HG02840 (cell line): ENCODE results near the gene CLIC1.

Experiments
- ATAC-seq: cut with Tn5 transposase; IDR thresholded peaks from one replicate; pipeline ENCODE4 v1.9.1; 2021; ENCODE audit warnings: mild to moderate bottlenecking, moderate library complexity, moderate number of reproducible peaks; ENCODE audit not compliant: unreplicated experiment, low FRiP score

CLIC1 gene

DNA sequence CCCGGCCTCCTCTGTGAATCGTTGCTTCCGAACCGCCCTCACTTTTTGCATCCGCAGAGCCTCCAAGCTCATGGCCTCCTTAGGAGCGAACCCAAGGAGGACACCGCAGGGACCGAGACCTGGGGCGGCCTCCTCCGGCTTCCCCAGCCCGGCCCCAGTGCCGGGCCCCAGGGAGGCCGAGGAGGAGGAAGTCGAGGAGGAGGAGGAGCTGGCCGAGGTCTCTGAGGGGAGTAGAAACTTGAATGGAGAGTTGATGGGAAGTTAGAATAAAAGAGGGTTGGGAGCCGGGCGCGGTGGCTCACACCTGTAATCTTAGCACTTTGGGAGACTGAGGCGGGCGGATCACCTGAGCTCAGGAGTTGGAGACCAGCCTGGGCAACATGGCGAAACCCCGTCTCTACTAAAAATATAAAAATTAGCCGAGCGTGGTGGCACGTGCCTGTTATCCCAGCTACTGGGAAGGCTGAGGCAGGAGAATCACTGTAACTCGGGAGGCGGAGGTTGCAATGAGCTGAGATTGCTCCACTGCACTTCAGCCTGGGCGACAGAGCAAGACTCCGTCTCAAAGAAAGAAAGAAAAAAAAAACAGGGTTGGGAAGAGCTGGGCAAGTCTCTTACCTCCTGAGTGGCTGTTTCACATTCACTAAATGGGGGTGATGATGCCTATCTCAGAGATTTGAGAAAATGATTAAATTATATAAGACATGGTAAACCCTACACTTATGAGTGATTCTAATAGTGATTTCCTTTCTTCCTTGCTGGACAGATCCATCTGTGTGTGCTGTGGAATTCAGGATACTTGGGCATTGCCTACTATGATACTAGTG, 4.3 kb upstream of the CLIC1 start:
- ATAC-seq, result no peak

DNA sequence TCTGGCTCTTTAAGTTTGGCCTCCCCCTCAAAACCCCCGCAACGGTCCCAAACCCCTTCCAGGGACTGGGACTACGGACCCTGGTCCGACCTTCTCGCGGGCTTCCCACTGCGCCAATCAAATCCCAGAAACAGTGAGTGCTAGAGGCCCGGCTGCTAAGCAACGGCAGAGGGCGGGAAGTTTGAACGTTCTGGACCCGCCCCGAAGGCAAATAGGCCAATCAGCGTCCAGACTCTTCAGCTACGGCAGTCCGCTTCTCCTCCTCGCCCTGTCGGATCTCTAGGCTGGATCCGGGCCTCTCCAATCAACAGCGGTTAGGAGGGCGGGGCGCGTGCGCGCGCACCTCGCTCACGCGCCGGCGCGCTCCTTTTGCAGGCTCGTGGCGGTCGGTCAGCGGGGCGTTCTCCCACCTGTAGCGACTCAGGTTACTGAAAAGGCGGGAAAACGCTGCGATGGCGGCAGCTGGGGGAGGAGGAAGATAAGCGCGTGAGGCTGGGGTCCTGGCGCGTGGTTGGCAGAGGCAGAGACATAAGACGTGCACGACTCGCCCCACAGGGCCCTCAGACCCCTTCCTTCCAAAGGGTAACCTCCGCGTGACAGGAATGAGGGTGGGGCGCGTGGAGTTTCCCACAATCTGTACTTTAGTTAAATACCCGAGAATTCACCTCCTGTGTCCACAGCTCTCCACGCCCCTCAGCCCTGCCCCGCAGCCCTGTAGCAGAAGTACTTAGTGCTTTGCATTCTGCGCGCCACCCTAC, 3.5 kb upstream of the CLIC1 start, which contains the start of gene MSH5:
Gene MSH5 (plus strand): TSS at position 367 of the 758 bp plus-strand sequence. CDS start 462 bp downstream, outside the sequence.
- ATAC-seq, result peak; percentile 69

DNA sequence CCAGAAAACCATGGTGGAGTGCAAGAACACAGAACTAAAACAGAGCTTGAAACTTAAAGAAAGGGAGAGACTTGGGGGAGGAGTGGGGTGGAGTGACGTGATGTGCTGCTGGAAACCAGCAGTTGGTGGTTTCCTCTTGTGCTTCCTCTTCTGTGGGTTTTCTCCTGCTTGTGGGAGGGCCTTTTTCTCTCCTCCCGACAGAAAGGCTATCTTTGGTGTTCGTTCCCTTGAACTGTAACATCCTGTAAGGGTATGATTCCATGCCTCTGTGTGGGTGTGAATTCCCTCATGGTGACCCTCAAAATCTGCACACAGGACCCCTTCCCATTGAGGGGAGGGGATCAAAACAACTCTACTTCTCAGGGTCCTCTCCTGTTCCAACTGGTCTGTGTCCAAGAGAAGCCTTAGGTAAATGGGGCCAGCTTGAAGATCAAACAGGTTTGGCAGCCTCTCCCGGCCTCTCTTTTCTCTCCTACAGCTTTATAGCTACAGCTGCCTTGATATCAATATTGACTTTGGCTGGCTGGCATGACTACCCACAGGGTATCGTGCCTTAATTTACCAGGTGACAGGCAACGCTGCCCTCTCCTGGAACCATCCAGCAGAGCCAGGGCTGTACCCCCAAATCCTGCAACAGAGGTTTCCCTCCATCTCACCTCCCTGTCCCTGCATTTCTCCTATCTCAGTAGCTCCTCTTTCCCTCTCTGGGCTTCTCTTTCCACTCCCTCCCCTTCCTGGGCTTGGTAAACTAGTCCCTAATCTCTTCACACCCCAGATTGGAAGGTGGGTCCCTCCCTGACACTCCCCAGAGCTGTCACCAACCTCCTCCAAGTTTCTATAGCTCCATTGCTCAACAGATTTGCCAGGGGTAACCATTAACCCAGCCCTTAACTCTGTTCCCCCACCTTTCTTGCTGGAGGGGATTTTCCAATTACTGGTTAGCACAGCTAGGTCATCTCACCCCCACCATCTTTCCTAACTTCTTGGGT, 2.0 kb upstream of the CLIC1 start:
- no peak for ATAC-seq

DNA sequence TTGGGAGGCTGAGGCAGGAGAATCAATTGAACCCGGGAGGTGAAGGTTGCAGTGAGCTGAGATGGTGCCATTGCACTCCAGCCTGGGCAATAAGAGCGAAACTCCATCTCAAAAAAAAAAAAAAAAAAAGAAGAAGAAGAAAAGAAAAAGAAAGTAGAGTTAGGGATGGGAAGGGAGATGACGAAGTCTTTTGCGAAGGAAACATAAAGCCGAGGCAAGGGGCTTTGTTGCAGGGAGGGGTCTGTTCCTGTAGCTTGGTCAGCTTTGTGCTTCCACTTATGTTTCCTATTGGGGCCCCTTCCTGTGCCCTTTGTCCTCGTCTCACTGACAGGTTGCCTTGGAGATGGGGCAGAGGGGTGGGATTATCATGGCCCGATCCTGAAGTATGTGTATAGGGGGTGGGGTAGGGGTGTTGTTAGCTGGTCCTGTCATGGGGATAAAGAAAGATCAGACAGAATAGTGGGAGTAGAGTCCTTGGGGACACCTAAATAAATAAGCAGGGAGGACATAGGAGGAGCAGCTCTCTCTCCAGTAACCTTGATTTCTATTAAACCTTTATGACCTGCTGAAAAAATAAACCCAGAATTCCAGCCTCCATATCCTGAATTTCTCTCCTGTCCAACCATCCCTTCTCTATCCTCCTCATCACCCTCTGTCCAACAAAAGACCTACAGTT, 1.1 kb upstream of the CLIC1 start:
- no peak for ATAC-seq

DNA sequence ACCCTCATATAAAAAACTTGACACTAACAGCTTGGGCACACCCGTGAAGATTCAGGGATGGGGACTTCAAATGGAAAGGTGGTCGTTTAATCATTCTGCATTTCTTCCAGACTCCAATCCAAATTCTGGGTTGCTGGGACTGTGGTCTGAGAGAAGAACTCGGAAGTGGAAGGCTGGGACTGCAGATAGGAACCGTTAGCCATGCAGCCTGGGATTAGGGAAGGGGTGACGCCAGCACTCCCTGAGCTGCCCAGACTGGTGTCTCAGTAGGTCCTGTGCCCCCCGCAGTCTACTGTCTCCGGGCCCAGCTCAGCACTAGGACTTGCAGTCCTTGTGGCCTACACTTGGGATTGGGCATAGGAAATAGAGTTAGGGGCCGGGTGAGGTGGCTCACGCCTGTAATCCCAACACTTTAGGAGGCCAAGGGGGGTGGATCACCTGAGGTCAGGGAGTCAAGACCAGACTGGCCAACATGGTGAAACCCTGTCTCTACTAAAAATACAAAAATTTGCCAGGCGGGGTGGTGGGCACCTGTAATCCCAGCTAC, 511 bp upstream of the CLIC1 start:
- no peak for ATAC-seq

DNA sequence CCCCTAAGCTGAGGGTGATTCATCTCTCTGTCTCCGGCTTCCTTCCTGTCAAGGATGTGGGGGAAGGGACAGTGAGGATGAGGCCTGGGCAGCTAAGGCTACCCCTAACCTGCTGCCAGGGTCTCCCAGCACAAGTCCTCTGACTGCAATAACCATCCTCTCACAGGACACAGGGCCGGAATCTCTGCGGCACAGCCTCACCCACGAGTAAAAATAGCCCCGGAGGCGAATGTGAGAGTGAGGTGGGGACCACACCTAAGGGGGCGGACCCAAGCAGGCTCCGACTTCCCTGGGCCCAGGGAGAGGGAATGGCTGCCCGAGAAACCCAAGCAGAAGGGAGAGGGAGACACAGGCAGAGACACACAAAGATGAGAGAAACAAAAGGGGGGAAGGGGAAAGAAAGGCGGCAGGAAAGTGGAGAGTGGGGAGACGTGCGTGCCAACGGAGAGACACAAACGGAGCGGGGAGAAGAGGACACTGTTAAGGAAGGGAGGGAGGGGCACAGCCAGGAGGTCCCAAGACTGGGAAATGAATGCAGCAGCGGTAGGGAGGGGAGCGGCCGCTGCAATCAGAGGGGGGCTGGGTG, 1.4 kb downstream of the CLIC1 start:
- ATAC-seq, result no peak

DNA sequence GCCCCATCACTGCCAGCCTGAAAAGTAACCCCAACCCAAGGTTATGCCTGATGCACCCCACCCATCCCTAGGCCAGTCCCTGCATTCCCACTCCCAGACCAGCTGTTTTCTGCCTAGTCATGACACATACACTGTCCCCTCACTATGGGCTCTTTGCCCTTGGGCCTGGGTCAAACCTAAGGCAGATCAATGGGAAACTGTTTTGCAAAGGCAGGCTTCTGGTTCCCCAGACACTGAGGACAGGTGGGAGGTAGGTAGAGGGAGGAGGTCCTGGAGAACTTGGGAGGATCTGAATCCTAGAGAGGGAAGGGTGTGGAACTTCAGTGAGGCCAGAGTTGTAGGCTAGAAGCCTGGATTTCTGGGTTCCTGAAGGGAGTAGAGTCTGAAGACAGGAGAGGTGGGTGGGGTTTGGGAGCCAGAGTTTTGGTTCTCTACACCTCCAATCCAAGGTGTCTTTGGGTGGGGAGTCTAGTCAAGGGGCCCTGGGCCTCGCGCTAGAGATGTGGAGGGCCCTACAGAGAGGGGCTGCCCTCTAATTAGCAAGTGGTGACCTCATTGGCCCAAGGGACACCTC, 2.0 kb downstream of the CLIC1 start:
- ATAC-seq, result no peak

DNA sequence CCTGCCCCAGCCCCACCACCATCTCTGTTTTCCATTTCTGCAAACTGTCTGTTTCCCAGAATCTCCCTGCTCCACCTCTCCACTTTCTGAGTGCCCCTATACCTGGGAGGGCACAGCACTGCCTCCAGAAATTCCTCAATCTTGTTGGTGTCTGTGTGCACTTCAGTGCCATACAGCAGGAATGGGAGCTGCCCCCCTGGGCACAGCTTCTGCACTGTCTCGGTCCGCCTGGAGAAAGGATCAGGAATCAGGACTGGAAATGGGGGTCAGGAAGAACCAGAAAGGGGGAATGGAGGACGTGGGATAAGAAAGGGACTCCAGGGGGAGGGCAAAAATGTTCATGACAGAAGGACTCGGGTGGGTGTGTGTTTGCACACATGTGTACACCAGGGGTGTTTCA, 2.6 kb downstream of the CLIC1 start:
- ATAC-seq, result no peak

DNA sequence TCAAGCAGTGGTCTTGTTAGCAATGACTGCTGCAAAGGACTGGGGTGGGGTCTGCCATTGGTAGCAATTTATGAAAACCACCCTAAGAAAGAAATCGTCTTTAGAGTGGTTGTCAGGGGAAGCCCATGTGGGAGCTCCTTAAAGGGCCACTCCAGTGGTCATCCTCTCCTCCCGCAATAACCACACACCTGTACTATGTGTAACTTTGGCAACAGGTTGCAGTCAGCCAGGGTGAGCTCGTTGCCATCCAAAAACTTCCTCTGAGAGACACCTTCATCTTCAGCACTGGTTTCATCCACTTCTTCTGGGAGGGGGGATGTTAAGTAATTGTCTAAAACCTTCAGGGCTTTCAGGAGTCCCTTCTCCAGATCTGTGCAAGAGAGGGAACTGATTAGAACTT, 4.3 kb downstream of the CLIC1 start:
- ATAC-seq, result no peak

DNA sequence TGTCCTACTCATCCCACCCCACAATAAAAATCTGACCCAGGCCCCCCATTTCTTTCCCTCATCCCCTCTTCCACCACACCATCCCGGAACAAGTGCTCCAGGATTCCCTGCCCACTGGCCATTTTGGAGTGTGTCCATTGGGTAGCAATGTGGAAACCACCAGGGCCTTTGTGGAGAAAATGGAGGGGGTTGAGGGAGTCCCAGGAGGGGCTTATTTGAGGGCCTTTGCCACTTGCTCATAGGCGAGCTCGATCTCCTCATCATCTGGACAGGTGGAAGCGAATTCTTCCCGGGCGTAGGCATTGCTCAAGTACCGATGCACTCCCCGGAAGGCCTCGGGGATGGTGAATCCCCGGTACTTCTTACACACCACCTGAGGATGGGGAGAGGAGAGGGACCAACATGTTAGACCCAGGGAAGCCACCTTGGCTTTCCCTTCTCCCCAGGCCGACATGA, 5.7 kb downstream of the CLIC1 start:
- no peak for ATAC-seq

DNA sequence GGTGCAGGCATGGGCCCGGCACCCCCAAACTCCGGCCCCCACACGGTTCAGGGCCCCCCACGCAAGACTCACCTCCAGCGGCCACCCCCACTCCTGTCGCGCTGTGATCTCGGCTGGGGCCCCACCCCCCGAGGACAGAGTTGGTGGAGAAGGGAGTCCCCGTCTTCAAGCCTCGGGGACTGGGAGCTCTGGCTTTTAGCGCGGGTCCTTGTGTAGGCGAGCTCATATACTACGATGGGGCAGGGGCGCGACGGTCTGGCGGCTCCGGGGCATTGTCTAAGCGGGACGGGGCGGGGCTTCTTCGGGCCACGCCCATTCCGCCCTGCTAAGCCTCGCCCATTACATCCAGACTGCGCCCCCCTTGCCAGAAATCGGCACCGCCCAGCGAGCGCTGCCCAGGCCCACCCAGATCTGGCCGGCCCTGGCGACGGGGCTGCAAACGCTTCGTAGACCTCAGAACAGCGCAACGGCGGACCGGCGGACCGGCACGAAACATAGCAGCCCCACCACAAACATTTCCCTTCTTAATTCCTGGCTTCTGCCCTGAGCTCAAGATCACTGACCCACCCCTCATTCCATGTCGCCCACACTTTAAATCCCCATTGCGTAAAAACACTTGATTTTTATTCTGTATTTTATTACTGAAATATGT, 6.2 kb downstream of the CLIC1 start:
- peak; percentile 30 for ATAC-seq

DNA sequence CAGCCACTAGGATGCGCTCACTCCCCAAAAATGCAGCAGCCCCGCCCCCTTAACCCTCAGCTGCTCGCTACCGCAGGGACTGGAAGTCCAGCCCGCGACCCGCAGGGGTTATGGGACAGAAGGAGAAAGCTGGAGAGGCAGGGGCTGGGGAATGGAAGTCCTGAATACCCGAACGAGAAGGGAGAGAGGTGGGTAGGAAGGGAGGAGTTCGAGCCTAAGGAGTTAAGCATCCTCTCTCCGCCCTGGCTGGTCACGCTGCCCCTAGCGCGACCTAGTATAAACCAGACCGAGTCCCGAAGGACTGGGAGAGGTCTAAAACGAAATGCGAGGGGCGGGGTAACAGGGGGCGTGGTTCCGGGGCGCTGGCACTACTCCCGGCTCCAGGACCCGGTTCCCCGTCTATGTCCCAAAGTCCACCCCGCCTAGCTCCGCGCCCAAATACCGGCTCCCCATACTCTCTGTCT, 6.8 kb downstream of the CLIC1 start:
- peak; percentile 44 for ATAC-seq

DNA sequence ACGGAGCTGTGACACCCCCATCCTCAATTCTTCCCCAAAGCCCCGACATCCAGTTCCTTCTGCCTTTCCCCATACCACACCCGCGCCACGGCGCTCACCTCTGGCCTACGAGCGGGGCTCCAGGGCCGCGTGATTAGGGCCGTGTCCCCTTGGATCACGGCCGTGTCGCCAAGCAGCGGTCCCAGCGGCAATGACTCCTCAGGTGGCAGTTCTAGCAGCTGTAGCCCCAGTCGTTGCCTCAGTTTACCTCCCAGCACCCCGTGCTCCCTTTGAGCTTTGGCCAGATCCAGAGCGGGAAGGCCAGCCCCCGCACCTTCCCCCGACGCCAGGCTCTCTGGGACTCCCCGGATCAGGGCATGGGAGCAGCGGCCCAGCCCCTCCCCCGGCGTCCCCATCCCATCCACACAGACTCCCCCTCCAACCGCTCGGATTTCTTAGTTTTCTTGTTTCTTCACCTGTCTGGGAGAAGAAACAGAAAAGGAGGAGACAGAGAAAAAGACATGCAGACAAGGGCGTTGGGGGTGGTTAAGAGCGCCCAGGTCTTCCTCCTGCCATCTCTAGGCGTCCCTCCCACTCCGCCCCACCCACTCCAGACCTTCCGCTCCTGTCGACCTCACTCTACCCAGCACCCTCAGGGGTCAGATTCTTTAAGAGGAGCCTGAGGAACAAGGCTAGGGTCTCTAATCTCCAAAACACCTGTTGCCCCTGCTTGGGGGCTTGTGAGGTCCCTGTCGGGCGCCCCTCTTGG, 7.4 kb downstream of the CLIC1 start, which contains the start of gene DDAH2:
Gene DDAH2 (minus strand): TSS at position 533 of the 748 bp plus-strand sequence. CDS start 138 bp downstream, at position 395.
- no peak for ATAC-seq

DNA sequence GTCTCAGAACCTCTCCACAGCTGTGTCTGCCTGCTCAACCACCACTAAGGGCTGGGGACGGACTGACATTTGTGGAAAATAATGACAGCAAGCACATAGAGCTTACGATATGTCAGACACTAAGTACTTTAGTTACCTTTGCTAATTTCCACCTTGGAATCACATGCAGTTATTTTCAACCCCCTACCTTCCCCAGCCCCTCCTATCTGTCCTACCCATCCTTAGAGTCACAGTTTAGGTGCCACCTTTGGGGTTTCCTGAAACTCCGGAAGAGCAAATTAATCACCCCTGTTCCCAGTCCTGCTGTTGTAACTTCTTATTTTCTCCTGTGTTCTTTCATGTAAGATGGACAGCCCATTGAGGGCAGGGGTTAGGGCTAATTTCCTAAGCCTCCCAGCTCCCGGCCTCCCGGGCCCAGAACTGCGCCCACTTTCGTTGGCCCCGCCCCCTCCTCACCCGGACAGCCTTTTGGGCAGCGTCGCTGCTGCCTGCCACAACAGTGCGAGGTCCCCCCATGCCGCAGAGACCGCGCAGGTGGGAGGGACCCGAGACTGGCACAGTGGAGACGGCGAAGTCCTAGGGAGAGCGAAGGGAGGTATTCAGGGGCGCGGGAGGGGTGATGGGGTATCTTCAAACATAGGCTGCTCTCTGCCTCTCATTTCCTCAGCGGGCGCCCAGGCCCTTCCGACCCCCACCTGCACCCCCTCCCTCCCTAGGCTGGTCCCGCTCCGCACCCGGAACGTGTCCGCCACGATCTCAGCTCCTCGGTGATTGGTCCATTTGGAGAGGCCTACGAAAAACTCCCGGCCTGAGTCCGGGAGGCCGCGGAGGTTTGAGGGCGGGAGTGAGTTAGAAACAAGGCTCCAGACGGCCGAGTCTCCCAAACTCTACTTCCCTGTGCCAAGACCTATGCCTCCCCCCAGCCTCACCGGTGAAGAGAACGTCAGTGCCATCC, 8.3 kb downstream of the CLIC1 start:
- ATAC-seq, result no peak

DNA sequence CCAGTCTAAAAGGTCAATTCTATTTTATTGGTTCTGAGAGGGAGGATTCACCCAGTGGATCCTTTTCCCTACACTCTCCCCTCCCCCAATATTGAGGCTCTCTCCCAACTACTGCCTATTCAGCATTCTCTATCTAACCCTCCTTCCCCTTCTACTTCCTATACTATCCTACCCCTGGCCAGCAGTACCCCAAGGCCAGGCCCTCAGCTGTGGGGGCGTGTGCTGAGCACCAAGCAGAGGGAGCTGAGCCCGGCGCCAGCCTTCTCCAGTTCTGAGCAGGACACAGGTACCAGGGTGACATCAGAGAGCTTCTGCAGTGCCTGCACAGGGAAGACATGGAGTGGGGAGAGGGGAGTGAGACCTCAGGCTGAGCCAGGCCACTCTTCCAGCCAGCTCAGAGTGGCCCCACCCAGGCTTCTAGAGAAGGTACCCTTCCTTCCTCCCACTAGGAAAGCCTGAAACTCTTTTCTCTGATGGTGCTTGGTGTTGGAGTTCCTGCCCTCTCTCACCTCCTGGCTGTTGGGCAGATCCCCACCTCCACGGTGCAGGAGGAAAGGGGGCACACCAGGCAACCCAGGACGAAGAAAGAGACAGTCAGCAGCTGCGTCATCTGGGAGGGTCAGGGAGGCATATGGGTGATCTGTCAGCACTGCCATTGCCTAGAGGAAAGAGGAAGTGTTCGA, 9.2 kb downstream of the CLIC1 start:
- peak; percentile 42 for ATAC-seq
